Fibroblast of mammary gland (primary cell): ENCODE data around the gene FAM227A.

ENCODE experiments used
- DNase-seq: peaks from one replicate; pipeline ENCODE4 v3.0.0-alpha.2; 2010; ENCODE audit warnings: low read depth
- H3K4me3 ChIP-seq: 2 replicates; pipeline ENCODE4 v1.5.1; 2011; ENCODE audit warnings: low read depth, mild to moderate bottlenecking, low read length, moderate library complexity; ENCODE audit not compliant: control insufficient read depth
- TF ChIP-seq, protein P1 (sequence below): conservative IDR thresholded peaks from 2 replicates; pipeline ENCODE4 v1.5.1; 2011; ENCODE audit warnings: low read depth, low read length, inconsistent platforms; ENCODE audit not compliant: control insufficient read depth, insufficient read depth

Gene FAM227A

DNA sequence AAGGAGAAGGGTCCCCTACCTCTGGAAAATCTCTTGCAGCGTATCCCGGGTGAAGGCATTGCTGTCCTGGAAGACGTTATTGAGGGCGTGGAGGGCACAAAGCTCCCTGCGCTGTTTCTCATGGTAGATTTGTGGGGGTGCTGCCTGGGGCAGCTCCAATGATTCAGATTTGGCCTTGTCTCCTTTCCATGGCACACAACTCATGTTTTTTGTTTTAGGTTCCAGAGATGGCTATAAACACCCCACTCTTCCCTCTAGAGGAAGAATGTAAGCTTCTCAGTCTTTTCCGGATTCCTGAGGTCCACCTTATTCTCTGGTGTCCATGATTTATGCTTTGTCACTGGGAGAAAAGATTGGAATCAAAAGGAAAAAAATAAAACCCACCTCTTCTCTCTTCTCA lies 43.6 kb upstream of the FAM227A start:
- DNase-seq, result peak; percentile 65
- H3K4me3 ChIP-seq, result peak overlapping the region; percentile 79
- TF ChIP-seq, protein P1, sequence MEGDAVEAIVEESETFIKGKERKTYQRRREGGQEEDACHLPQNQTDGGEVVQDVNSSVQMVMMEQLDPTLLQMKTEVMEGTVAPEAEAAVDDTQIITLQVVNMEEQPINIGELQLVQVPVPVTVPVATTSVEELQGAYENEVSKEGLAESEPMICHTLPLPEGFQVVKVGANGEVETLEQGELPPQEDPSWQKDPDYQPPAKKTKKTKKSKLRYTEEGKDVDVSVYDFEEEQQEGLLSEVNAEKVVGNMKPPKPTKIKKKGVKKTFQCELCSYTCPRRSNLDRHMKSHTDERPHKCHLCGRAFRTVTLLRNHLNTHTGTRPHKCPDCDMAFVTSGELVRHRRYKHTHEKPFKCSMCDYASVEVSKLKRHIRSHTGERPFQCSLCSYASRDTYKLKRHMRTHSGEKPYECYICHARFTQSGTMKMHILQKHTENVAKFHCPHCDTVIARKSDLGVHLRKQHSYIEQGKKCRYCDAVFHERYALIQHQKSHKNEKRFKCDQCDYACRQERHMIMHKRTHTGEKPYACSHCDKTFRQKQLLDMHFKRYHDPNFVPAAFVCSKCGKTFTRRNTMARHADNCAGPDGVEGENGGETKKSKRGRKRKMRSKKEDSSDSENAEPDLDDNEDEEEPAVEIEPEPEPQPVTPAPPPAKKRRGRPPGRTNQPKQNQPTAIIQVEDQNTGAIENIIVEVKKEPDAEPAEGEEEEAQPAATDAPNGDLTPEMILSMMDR, result no peak

DNA sequence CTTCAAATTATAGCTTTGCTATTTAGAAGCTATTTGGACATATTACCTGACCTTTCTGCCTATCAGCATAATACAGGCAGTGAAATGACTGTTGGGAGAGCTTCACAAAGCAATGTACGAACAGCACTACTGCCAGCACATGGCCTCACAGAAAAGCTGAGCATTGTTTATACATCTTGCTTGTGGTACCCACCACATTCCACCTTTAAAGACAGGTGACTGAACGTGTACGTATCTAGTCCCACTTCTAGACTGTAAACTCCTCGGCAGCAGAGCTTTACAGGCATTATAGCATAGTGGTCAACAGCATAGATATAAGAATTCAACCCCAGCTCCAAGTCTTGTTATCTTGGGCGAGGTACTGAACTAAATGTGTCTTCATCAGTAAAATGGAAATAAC lies 43.0 kb upstream of the FAM227A start:
- TF ChIP-seq, protein P1, result no peak
- DNase-seq, result no peak
- peak overlapping the region; percentile 79 for H3K4me3 ChIP-seq

DNA sequence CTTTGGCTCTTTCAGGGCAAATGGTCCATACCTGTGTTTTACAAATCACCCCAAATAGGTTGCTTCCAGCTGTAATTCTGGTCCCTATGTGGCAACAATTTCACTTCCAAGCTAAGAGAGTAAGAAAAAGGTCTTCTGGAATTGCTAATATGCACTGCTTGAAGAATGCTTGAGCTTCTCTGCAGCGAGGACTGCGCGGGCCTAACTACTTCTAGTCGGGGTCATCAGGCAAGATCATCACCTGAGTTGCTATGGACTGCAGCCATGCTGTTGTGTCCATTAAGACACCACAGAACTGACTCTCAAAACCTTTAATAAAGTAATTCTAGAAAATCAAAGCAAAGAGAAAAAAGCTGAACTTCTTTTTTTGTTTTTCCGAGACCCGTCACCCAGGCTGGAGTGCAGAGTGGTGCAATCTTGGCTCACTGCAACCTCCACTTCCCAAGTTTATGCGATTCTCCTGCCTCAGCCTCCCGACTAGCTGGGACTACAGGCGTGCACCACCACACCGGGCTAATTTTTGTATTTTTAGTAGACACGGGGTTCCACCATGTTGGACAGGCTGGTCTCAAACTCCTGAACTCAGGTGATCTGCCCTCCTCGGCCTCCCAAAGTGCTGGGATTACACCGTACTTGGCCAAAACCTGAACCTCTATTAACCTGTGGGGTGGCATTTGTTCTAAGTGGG lies 42.4 kb upstream of the FAM227A start:
- TF ChIP-seq, protein P1, result no peak
- DNase-seq, result no peak
- peak overlapping the region; percentile 79 for H3K4me3 ChIP-seq

- TF ChIP-seq, protein P1, result no peak
- DNase-seq, result peak; percentile 24
- H3K4me3 ChIP-seq, result no peak overlapping the region
These were observed 41.4 kb upstream of the FAM227A start for GRCh38 chr22:38697425-38698089.

- H3K4me3 ChIP-seq, result peak overlapping the region; percentile 10
- DNase-seq, result peak; percentile 92
These were observed 40.6 kb upstream of the FAM227A start for GRCh38 chr22:38696606-38697424.

GRCh38 chr22:38694940-38695339 lies 38.7 kb upstream of the FAM227A start:
- H3K4me3 ChIP-seq, result no peak overlapping the region
- TF ChIP-seq, protein P1, result no peak
- no peak for DNase-seq

More at GRCh38 chr22:38696606-38697424, 40.6 kb upstream of the FAM227A start:
- TF ChIP-seq, protein P1, result no peak
